SH-SY5Y (cell line): ENCODE results near the gene EYA2.

Source experiments
- GATA2 ChIP-seq: IDR thresholded peaks from 2 replicates; pipeline ENCODE4 v1.6.1; 2011; ENCODE audit warnings: mild to moderate bottlenecking, low read depth, low read length
- GATA3 ChIP-seq: IDR thresholded peaks from 2 replicates; pipeline ENCODE4 v1.6.1; 2011; ENCODE audit warnings: low read depth, mild to moderate bottlenecking, low read length, moderate library complexity

The EYA2 gene

GRCh38 chr20:46935394-46936017 is 40.9 kb downstream of the EYA2 start:
- TF ChIP-seq GATA2 = no peak
- no peak for TF ChIP-seq GATA3

GRCh38 chr20:46936415-46937156 is 41.9 kb downstream of the EYA2 start:
- TF ChIP-seq GATA3 (no peak), GATA2 (no peak)

- TF ChIP-seq GATA2 (no peak), GATA3 (no peak)
Measured at GRCh38 chr20:46937157-46937523, 42.5 kb downstream of the EYA2 start.

- TF ChIP-seq GATA2 (no peak), GATA3 (no peak)
Measured at GRCh38 chr20:46937533-46938226, 43.0 kb downstream of the EYA2 start.

GRCh38 chr20:46938434-46938833 is 43.8 kb downstream of the EYA2 start:
- TF ChIP-seq GATA2 (no peak), GATA3 (no peak)

DNA sequence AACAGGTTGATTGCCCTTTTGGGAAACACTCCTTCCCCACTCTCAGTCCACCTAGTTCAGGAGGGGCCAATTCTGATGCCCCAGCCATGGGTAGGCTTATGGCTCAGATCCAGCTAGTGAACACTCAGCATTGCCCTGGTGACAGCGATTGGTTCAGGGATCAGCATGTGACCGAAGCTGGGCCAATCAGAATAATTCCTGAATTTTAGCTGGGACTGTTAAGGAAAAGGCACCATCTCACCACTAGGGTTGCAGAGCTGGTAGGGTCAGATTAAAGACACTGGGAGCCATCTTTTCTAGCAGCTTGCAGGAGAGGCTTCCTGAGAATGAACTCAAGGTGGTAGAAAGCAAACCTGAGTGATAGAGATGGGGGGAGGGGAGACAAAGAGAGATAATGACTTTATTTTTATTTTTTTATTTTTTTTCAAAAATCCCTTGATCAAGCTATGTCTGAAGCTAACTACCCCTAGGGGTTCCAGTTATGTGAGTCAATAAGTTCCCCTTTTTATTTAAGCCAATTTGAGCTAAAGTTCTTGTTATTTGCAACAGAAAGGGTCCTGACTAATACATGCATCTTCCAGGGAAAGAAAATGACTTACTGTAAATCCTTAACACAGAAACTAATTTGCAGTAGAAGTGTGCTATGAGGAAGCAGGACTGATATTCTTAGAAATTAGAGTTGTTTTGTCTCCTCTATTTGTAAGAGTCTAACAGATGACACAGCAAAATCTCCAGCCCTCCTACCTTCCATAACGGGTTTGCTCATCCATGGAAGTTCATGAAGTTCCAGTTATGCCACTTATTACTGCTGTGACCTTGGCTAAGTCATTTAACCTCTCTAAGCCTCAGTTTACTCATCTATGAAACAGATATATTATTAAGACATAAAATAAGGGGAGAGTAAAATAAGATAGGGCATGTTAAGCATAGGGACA is 44.7 kb downstream of the EYA2 start:
- TF ChIP-seq GATA2 (no peak), GATA3 (no peak)

GRCh38 chr20:46940616-46941015 is 46.0 kb downstream of the EYA2 start:
- TF ChIP-seq GATA3 (no peak), GATA2 (no peak)

DNA sequence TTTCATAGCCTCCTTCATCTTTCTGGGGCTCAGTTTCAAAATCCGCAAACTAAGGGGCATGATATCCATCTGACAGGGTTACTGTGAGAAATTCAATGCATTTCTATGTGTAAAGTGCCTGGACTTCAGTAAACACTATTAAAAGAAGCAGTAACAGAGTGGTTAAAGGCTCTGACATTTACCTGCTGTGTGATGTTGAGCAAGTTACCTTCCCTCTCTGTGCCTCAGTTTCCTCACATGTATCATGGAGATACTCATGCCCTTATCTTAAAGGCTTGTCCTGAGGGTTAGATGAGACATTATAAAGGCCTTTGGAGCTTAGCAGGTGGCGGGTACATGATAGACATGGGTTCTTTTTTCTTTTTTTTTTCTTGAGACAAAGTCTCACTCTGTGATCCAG is 46.8 kb downstream of the EYA2 start:
- TF ChIP-seq GATA2 (no peak), GATA3 (no peak)

DNA sequence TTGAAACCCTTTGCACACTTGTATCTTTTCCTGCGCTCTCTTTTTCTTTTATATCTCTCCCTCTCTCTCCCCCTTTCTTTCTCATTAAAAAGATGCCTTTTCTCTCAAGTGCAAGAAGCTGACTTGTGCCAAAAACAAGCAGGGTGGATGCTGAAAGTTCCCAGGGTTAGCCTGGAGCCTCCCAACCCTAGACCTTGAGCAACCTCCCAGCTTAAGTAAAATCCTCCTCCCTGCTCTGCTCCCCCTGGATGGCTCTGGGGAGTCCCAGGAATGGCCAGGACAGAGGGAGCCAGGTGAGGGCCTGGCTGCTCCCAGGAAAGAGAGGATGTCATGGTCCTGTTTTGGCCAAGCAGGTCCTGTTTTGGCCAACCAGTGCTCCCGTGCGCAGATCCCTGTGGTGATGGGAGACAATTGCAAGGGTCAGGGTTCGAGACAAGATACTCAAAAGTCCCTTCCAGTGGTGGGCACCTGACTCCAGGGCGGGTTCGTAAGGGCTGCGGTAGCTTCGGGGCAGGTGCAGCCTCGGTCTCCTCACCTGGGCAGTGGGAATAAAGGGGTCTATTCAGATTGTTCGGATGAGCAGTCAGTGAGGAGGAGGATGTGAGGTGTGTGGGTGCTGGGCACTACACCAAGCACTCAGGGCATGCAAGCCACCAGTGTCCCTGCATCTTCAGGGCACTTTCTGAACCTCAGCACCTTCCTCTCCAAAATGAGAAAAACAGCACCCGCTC is 49.4 kb downstream of the EYA2 start:
- no peak for TF ChIP-seq GATA2
- no peak for TF ChIP-seq GATA3

- TF ChIP-seq GATA2 = no peak
- TF ChIP-seq GATA3 = no peak
Measured at GRCh38 chr20:46945465-46945864, 50.8 kb downstream of the EYA2 start.

DNA sequence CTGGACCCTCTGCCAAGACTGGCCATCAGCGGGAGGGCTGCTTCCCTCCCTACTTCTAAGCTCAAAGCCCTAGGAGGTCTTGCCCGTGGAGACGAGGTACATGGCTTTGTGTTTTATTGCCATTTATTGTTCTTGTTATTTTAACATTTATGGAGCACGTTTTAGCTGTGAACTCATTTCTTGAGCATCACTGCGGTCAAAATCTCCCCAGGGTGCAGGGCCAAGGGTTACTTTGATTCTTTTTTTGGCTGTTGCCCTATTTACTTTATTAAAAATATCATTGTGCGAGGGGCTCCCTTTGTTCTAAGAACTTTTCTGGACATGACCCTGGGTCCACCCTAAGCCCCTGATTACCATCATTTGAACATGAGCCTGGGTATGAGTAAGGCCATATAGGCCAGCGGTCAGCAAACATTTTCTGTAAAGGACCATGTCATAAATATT is 51.6 kb downstream of the EYA2 start:
- no peak for TF ChIP-seq GATA3

DNA sequence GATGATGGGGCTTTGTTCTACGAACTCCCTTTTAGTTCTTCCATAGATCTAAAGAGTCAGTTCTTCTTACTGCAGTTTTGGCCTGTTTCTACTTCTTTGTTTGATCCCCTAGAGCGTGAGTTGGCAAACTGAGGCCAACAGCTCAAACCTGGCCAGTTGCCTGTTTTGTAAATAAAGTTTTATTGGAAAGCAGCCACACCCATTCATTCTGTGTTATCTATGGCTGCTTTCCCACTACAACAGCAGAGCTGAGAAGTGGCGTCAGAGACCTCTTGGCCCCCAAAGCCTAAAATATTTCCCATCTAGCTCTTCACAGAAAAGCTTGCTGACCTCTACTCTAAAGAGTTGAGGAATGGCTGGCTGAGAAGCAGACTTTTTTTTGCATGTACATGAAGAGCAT is 52.2 kb downstream of the EYA2 start:
- TF ChIP-seq GATA2 (no peak), GATA3 (no peak)

DNA sequence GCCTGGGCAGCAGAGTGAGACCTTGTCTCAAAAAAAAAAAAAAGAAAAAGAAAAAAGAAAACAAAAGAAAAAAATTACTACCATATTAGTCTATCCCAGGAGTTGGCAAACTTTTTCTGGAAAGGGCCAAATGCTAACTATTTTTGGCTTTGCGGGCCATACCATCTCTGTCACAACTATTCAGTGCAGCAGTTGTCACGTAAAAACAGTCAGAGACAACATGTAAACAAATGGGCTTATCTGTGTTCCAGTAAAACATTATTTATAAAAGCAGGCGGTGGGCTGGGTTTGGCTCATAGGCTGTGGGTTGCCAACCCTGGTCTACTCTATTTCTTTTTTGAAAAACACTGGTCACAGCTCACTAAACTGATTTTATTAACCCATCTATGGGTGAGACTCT is 53.4 kb downstream of the EYA2 start:
- TF ChIP-seq GATA3 = no peak
- no peak for TF ChIP-seq GATA2

DNA sequence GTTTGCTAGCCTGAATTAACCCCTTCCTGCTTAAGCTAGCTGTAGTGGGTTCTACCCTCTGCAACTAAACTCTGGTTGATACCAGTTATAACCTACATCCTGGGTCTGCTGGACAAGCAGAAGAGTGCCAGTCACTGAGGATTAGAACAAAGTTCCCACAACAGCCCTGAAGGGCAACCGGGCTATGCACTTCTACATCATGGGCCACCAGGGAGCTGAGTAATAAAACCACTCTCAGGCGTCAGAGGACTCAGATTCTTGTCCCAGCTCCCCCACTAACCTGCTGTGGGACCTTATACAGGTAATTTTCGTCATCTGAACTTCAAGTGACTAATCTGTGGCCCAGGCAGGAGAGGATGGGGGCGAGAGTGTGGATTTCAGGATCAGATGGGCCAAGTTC is 56.8 kb downstream of the EYA2 start:
- no peak for TF ChIP-seq GATA2
- no peak for TF ChIP-seq GATA3
